Glutamatergic neuron (in vitro differentiated cells): Measurements from ENCODE around the gene AADAC. TPM values are rescaled to one million over a fixed set of nuclear protein-coding genes. Genes with fewer than 3 reads are reported as not detected.

Experiments
- DNase-seq: peaks from one replicate; pipeline ENCODE4 v3.0.0; 2022
- H3K27ac Mint-ChIP-seq: one replicate; pipeline ENCODE4 v1.8.0; 2020; ENCODE audit warnings: mild to moderate bottlenecking, mixed read lengths, inconsistent platforms; ENCODE audit not compliant: unreplicated experiment
- H3K27me3 Mint-ChIP-seq: one replicate; pipeline ENCODE4 v1.8.0; 2020; ENCODE audit warnings: mild to moderate bottlenecking, moderate library complexity, mixed read lengths, inconsistent platforms; ENCODE audit not compliant: unreplicated experiment
- H3K36me3 Mint-ChIP-seq: one replicate; pipeline ENCODE4 v1.8.0; 2020; ENCODE audit warnings: mild to moderate bottlenecking, mixed read lengths, inconsistent platforms; ENCODE audit not compliant: unreplicated experiment
- H3K4me1 Mint-ChIP-seq: one replicate; pipeline ENCODE4 v1.8.0; 2020; ENCODE audit warnings: mild to moderate bottlenecking, low read depth, mixed read lengths, inconsistent platforms; ENCODE audit not compliant: unreplicated experiment
- H3K4me3 Mint-ChIP-seq: one replicate; pipeline ENCODE4 v1.8.0; 2020; ENCODE audit warnings: mild to moderate bottlenecking, mixed read lengths, inconsistent platforms; ENCODE audit not compliant: unreplicated experiment
- H3K9me3 Mint-ChIP-seq: one replicate; pipeline ENCODE4 v1.8.0; 2020; ENCODE audit warnings: mild to moderate bottlenecking, moderate library complexity, mixed read lengths, inconsistent platforms; ENCODE audit not compliant: unreplicated experiment
- total RNA-seq: library from RNA; stranded (reverse); fragmentation: NEBNext Ultra II Directional; extraction: Animal tissue kit (Norgen Biotek cat#: 25700); gene quantifications from one replicate; pipeline ENCODE4 v1.2.1, GENCODE V29; 2021; ENCODE audit not compliant: unreplicated experiment
- TF ChIP-seq, protein P1 (sequence below): fragments of 200-600 bp; sonication (generic); IDR thresholded peaks from one replicate; pipeline ENCODE4 v1.5.0; 2021; ENCODE audit not compliant: partially characterized antibody, unreplicated experiment

Gene AADAC
- total RNA-seq, 1 donor from 2014 or later, result not detected

GRCh38 chr3:151859233-151859673 lies 45.3 kb downstream of the AADAC start:
- Mint-ChIP-seq H3K9me3 (no peaks in the 10 kb centered on the region), H3K36me3 (no peaks in the 10 kb centered on the region), H3K4me1 (peaks cover 2% of the 10 kb centered on the region), H3K4me3 (no peak overlapping the region), H3K27me3 (no peaks in the 10 kb centered on the region), H3K27ac (no peak overlapping the region)
- no peak for DNase-seq
- TF ChIP-seq, protein P1, sequence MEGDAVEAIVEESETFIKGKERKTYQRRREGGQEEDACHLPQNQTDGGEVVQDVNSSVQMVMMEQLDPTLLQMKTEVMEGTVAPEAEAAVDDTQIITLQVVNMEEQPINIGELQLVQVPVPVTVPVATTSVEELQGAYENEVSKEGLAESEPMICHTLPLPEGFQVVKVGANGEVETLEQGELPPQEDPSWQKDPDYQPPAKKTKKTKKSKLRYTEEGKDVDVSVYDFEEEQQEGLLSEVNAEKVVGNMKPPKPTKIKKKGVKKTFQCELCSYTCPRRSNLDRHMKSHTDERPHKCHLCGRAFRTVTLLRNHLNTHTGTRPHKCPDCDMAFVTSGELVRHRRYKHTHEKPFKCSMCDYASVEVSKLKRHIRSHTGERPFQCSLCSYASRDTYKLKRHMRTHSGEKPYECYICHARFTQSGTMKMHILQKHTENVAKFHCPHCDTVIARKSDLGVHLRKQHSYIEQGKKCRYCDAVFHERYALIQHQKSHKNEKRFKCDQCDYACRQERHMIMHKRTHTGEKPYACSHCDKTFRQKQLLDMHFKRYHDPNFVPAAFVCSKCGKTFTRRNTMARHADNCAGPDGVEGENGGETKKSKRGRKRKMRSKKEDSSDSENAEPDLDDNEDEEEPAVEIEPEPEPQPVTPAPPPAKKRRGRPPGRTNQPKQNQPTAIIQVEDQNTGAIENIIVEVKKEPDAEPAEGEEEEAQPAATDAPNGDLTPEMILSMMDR, result no peak

GRCh38 chr3:151859905-151860304 lies 46.0 kb downstream of the AADAC start:
- Mint-ChIP-seq H3K27me3 (no peaks in the 10 kb centered on the region), H3K36me3 (no peaks in the 10 kb centered on the region), H3K9me3 (no peaks in the 10 kb centered on the region), H3K27ac (no peak overlapping the region), H3K4me3 (no peak overlapping the region), H3K4me1 (peaks cover 2% of the 10 kb centered on the region)
- DNase-seq, result no peak
- TF ChIP-seq, protein P1, result no peak

GRCh38 chr3:151863611-151864010 lies 49.7 kb downstream of the AADAC start:
- no peaks in the 10 kb centered on the region for H3K36me3 Mint-ChIP-seq
- DNase-seq, result no peak
- no peak overlapping the region for H3K4me3 Mint-ChIP-seq
- no peaks in the 10 kb centered on the region for H3K9me3 Mint-ChIP-seq
- no peak overlapping the region for H3K27ac Mint-ChIP-seq
- H3K4me1 Mint-ChIP-seq, result peaks cover 9% of the 10 kb centered on the region
- peaks cover 4% of the 10 kb centered on the region for H3K27me3 Mint-ChIP-seq
- TF ChIP-seq, protein P1, result no peak

- no peak for DNase-seq
- Mint-ChIP-seq H3K4me1 (peaks cover 9% of the 10 kb centered on the region), H3K4me3 (no peak overlapping the region), H3K9me3 (no peaks in the 10 kb centered on the region), H3K27ac (no peak overlapping the region), H3K36me3 (no peaks in the 10 kb centered on the region), H3K27me3 (peaks cover 4% of the 10 kb centered on the region)
- TF ChIP-seq, protein P1, result no peak
These were observed 50.6 kb downstream of the AADAC start for GRCh38 chr3:151864423-151865101.

- Mint-ChIP-seq H3K9me3 (no peaks in the 10 kb centered on the region), H3K27ac (peak overlapping the region; percentile 77), H3K27me3 (peaks cover 4% of the 10 kb centered on the region), H3K36me3 (no peaks in the 10 kb centered on the region), H3K4me3 (peak overlapping the region; percentile 41), H3K4me1 (peaks cover 9% of the 10 kb centered on the region)
- no peak for DNase-seq
- TF ChIP-seq, protein P1, result no peak
These were observed 52.9 kb downstream of the AADAC start for GRCh38 chr3:151866711-151867410.
